Activated CD4-positive, alpha-beta T cell treated with anti-CD3 and anti-CD28 coated beads, Interleukin-2, amount 10 ng/mL, durations not matched to agents 24 days and 14 days (primary cell): ENCODE measurements around the gene AAK1. TPM values are rescaled to one million over a fixed set of nuclear protein-coding genes. Genes with fewer than 3 reads are reported as not detected.

Source experiments
- DNase-seq: peaks from one replicate; pipeline ENCODE4 v3.0.0; 2022
- H3K27ac Mint-ChIP-seq: one replicate; pipeline ENCODE4 v1.8.0; 2022; ENCODE audit warnings: mild to moderate bottlenecking, mixed read lengths
- H3K27me3 Mint-ChIP-seq: one replicate; pipeline ENCODE4 v1.8.0; 2022; ENCODE audit warnings: mixed read lengths
- H3K36me3 Mint-ChIP-seq: one replicate; pipeline ENCODE4 v1.8.0; 2022; ENCODE audit warnings: low read depth, mild to moderate bottlenecking, mixed read lengths
- H3K4me1 Mint-ChIP-seq: one replicate; pipeline ENCODE4 v1.8.0; 2021; ENCODE audit warnings: mixed read lengths
- H3K4me3 Mint-ChIP-seq: one replicate; pipeline ENCODE4 v1.8.0; 2022; ENCODE audit warnings: mild to moderate bottlenecking, moderate library complexity, mixed read lengths
- H3K9me3 Mint-ChIP-seq: one replicate; pipeline ENCODE4 v1.8.0; 2021; ENCODE audit warnings: mixed read lengths
- intact Hi-C: fragments of 100-400 bp; cut with micrococcal nuclease; formaldehyde crosslinking; loops from one replicate; pipeline ENCODE4 v1.15.1; 2023
- total RNA-seq: library from RNA; stranded (reverse); gene quantifications from 2 replicates; pipeline ENCODE4 v1.2.3, GENCODE V29; 2022

The AAK1 gene
- total RNA-seq, 1 donor from 2014 or later, result 86.0 TPM

- no peaks in the 10 kb centered on the region for H3K27me3 Mint-ChIP-seq
- H3K9me3 Mint-ChIP-seq, result no peaks in the 10 kb centered on the region
- DNase-seq, result no peak
- H3K4me1 Mint-ChIP-seq, result peaks cover 32% of the 10 kb centered on the region
- intact Hi-C loops, result loop anchor here (2.0 to 5.0 kb wide), 2 partner anchors 13 to 40 kb away; partner anchors contain the start of gene NFU1
- H3K4me3 Mint-ChIP-seq, result no peak overlapping the region
- peak overlapping the region; percentile 2 for H3K27ac Mint-ChIP-seq
- peaks cover 42% of the 10 kb centered on the region for H3K36me3 Mint-ChIP-seq
Measured at GRCh38 chr2:69477627-69478026, 165.9 kb downstream of the AAK1 start.

GRCh38 chr2:69474688-69475087 lies 168.9 kb downstream of the AAK1 start:
- DNase-seq, result no peak
- intact Hi-C loops, result loop anchor here (5.0 kb wide), 1 partner anchor 37 kb away; the partner anchor contains the start of gene NFU1
- Mint-ChIP-seq H3K36me3 (peaks cover 32% of the 10 kb centered on the region), H3K9me3 (no peaks in the 10 kb centered on the region), H3K27me3 (no peaks in the 10 kb centered on the region), H3K4me3 (no peak overlapping the region), H3K27ac (no peak overlapping the region), H3K4me1 (peaks cover 28% of the 10 kb centered on the region)

GRCh38 chr2:69471793-69472192 lies 171.7 kb downstream of the AAK1 start:
- no peaks in the 10 kb centered on the region for H3K27me3 Mint-ChIP-seq
- no peak overlapping the region for H3K4me3 Mint-ChIP-seq
- no peak for DNase-seq
- peaks cover 14% of the 10 kb centered on the region for H3K4me1 Mint-ChIP-seq
- H3K9me3 Mint-ChIP-seq, result no peaks in the 10 kb centered on the region
- H3K36me3 Mint-ChIP-seq, result peaks cover 27% of the 10 kb centered on the region
- H3K27ac Mint-ChIP-seq, result no peak overlapping the region
- intact Hi-C loops, result no loop called here

GRCh38 chr2:69470911-69471310 lies 172.6 kb downstream of the AAK1 start:
- intact Hi-C loops, result no loop called here
- Mint-ChIP-seq H3K27me3 (no peaks in the 10 kb centered on the region), H3K9me3 (no peaks in the 10 kb centered on the region), H3K4me1 (peaks cover 11% of the 10 kb centered on the region), H3K4me3 (no peak overlapping the region), H3K36me3 (peaks cover 32% of the 10 kb centered on the region), H3K27ac (no peak overlapping the region)
- DNase-seq, result no peak

GRCh38 chr2:69469784-69470183 lies 173.8 kb downstream of the AAK1 start:
- intact Hi-C loops, result no loop called here
- Mint-ChIP-seq H3K4me3 (no peak overlapping the region), H3K27me3 (no peaks in the 10 kb centered on the region), H3K27ac (no peak overlapping the region), H3K36me3 (peaks cover 33% of the 10 kb centered on the region), H3K9me3 (no peaks in the 10 kb centered on the region), H3K4me1 (peaks cover 7% of the 10 kb centered on the region)
- DNase-seq, result no peak

- Mint-ChIP-seq H3K27me3 (no peaks in the 10 kb centered on the region), H3K9me3 (no peaks in the 10 kb centered on the region)
- intact Hi-C loops, result no loop called here
Measured at GRCh38 chr2:69469375-69469774, 174.2 kb downstream of the AAK1 start.

GRCh38 chr2:69466728-69467127 lies 176.8 kb downstream of the AAK1 start:
- intact Hi-C loops, result no loop called here
- no peak for DNase-seq
- Mint-ChIP-seq H3K36me3 (peaks cover 46% of the 10 kb centered on the region), H3K4me1 (peaks cover 10% of the 10 kb centered on the region), H3K27ac (peak overlapping the region; percentile 19), H3K4me3 (no peak overlapping the region), H3K27me3 (no peaks in the 10 kb centered on the region), H3K9me3 (no peaks in the 10 kb centered on the region)

More at GRCh38 chr2:69469375-69469774, 174.2 kb downstream of the AAK1 start:
- H3K4me1 Mint-ChIP-seq, result peaks cover 9% of the 10 kb centered on the region
- H3K27ac Mint-ChIP-seq, result no peak overlapping the region
- peaks cover 36% of the 10 kb centered on the region for H3K36me3 Mint-ChIP-seq
- DNase-seq, result no peak
- no peak overlapping the region for H3K4me3 Mint-ChIP-seq

- Mint-ChIP-seq H3K27me3 (no peaks in the 10 kb centered on the region), H3K9me3 (no peaks in the 10 kb centered on the region), H3K4me1 (peaks cover 10% of the 10 kb centered on the region), H3K36me3 (peaks cover 47% of the 10 kb centered on the region), H3K27ac (no peak overlapping the region), H3K4me3 (no peak overlapping the region)
- no peak for DNase-seq
- intact Hi-C loops, result no loop called here
Measured at GRCh38 chr2:69465513-69466456, 177.8 kb downstream of the AAK1 start.

GRCh38 chr2:69464575-69464974 lies 179.0 kb downstream of the AAK1 start:
- Mint-ChIP-seq H3K36me3 (peaks cover 47% of the 10 kb centered on the region), H3K4me3 (no peak overlapping the region), H3K27ac (no peak overlapping the region), H3K9me3 (no peaks in the 10 kb centered on the region), H3K27me3 (no peaks in the 10 kb centered on the region), H3K4me1 (peaks cover 9% of the 10 kb centered on the region)
- DNase-seq, result no peak
- intact Hi-C loops, result no loop called here

- no peaks in the 10 kb centered on the region for H3K9me3 Mint-ChIP-seq
- no peak overlapping the region for H3K27ac Mint-ChIP-seq
- DNase-seq, result no peak
- H3K36me3 Mint-ChIP-seq, result peaks cover 45% of the 10 kb centered on the region
- H3K4me1 Mint-ChIP-seq, result peaks cover 9% of the 10 kb centered on the region
- H3K27me3 Mint-ChIP-seq, result no peaks in the 10 kb centered on the region
- H3K4me3 Mint-ChIP-seq, result no peak overlapping the region
- intact Hi-C loops, result no loop called here
Measured at GRCh38 chr2:69462780-69463179, 180.8 kb downstream of the AAK1 start.

GRCh38 chr2:69461404-69461803 lies 182.1 kb downstream of the AAK1 start:
- H3K4me1 Mint-ChIP-seq, result peaks cover 10% of the 10 kb centered on the region
- no peak for DNase-seq
- H3K27me3 Mint-ChIP-seq, result no peaks in the 10 kb centered on the region
- intact Hi-C loops, result no loop called here
- no peaks in the 10 kb centered on the region for H3K9me3 Mint-ChIP-seq
- H3K27ac Mint-ChIP-seq, result no peak overlapping the region
- no peak overlapping the region for H3K4me3 Mint-ChIP-seq
- peaks cover 39% of the 10 kb centered on the region for H3K36me3 Mint-ChIP-seq

GRCh38 chr2:69459936-69460335 lies 183.6 kb downstream of the AAK1 start:
- intact Hi-C loops, result no loop called here
- no peak for DNase-seq
- no peak overlapping the region for H3K4me3 Mint-ChIP-seq
- peaks cover 8% of the 10 kb centered on the region for H3K4me1 Mint-ChIP-seq
- no peaks in the 10 kb centered on the region for H3K27me3 Mint-ChIP-seq
- H3K9me3 Mint-ChIP-seq, result no peaks in the 10 kb centered on the region
- H3K27ac Mint-ChIP-seq, result no peak overlapping the region
- H3K36me3 Mint-ChIP-seq, result peaks cover 25% of the 10 kb centered on the region

GRCh38 chr2:69456950-69457445 lies 186.5 kb downstream of the AAK1 start:
- Mint-ChIP-seq H3K27me3 (peaks cover 4% of the 10 kb centered on the region), H3K4me1 (peaks cover 19% of the 10 kb centered on the region), H3K27ac (no peak overlapping the region), H3K36me3 (peaks cover 13% of the 10 kb centered on the region), H3K9me3 (no peaks in the 10 kb centered on the region), H3K4me3 (no peak overlapping the region)
- DNase-seq, result no peak
- intact Hi-C loops, result no loop called here

- Mint-ChIP-seq H3K36me3 (peaks cover 5% of the 10 kb centered on the region), H3K9me3 (no peaks in the 10 kb centered on the region), H3K4me3 (no peak overlapping the region), H3K27me3 (peaks cover 4% of the 10 kb centered on the region), H3K27ac (no peak overlapping the region), H3K4me1 (peaks cover 17% of the 10 kb centered on the region)
- no peak for DNase-seq
- intact Hi-C loops, result no loop called here
Measured at GRCh38 chr2:69456154-69456553, 187.4 kb downstream of the AAK1 start.
